CD8-positive, alpha-beta memory T cell (primary cell): ENCODE results near the gene MINDY4B. TPM values are rescaled to one million over a fixed set of nuclear protein-coding genes. Genes with fewer than 3 reads are reported as not detected.

Experiments used
- CTCF ChIA-PET: fragments of 350-600 bp; sonication (Branson Sonifier 250); formaldehyde crosslinking; loops from one replicate; lab custom pipeline; 2021; ENCODE audit warnings: antibody characterized with exemption; lab: Charles Lee
- POLR2A ChIA-PET: fragments of 350-600 bp; sonication (Branson Sonifier 250); formaldehyde crosslinking; loops from one replicate; lab custom pipeline; 2021; ENCODE audit warnings: antibody characterized with exemption; lab: Charles Lee
- DNase-seq, 5 donors: peaks; one replicate each; pipeline versions ENCODE4 v3.0.0 to v3.0.0-alpha.2; 2020 to 2022; ENCODE audit warnings: mixed read lengths in 1 of 5
- H3K27ac ChIP-seq: one replicate; pipeline ENCODE4 v1.7.0; 2013; ENCODE audit warnings: low read depth, mild to moderate bottlenecking, low read length, moderate library complexity
- H3K27me3 ChIP-seq: 2 replicates; pipeline ENCODE4 v1.7.0; 2013; ENCODE audit warnings: low read length, mild to moderate bottlenecking; ENCODE audit not compliant: insufficient read depth, poor library complexity, severe bottlenecking
- H3K36me3 ChIP-seq: 2 replicates; pipeline ENCODE4 v1.7.0; 2013; ENCODE audit warnings: mild to moderate bottlenecking, low read length, moderate library complexity; ENCODE audit not compliant: insufficient read depth
- H3K4me1 ChIP-seq: 2 replicates; pipeline ENCODE4 v1.7.0; 2013; ENCODE audit warnings: mild to moderate bottlenecking, low read length, moderate library complexity; ENCODE audit not compliant: insufficient read depth
- H3K4me3 ChIP-seq: 2 replicates; pipeline ENCODE4 v1.7.0; 2013; ENCODE audit warnings: mild to moderate bottlenecking, low read length
- H3K9me3 ChIP-seq: 2 replicates; pipeline ENCODE4 v1.7.0; 2013; ENCODE audit warnings: mild to moderate bottlenecking, low read length
- H3K27ac Mint-ChIP-seq, 8 donors: one replicate each; pipeline ENCODE4 v1.8.0; 2020 to 2021; ENCODE audit warnings: mixed read lengths in 8 of 8, mild to moderate bottlenecking in 6 of 8, inconsistent platforms in 3 of 8, moderate library complexity in 3 of 8
- H3K27me3 Mint-ChIP-seq, 2 donors: one replicate each; pipeline ENCODE4 v1.8.0; 2020 to 2021; ENCODE audit warnings: mixed read lengths in 2 of 2, mild to moderate bottlenecking in 1 of 2, moderate library complexity in 1 of 2
- H3K36me3 Mint-ChIP-seq, 3 donors: one replicate each; pipeline ENCODE4 v1.8.0; 2020 to 2021; ENCODE audit warnings: mixed read lengths in 3 of 3, inconsistent platforms in 1 of 3, mild to moderate bottlenecking in 1 of 3
- H3K4me1 Mint-ChIP-seq, 3 donors: one replicate each; pipeline ENCODE4 v1.8.0; 2020 to 2021; ENCODE audit warnings: mixed read lengths in 3 of 3, inconsistent platforms in 1 of 3, mild to moderate bottlenecking in 1 of 3
- H3K4me3 Mint-ChIP-seq, 7 donors: one replicate each; pipeline ENCODE4 v1.8.0; 2020 to 2021; ENCODE audit warnings: mixed read lengths in 7 of 7, mild to moderate bottlenecking in 6 of 7, moderate library complexity in 4 of 7, inconsistent platforms in 2 of 7
- H3K9me3 Mint-ChIP-seq, 5 donors: one replicate each; pipeline ENCODE4 v1.8.0; 2020 to 2022; ENCODE audit warnings: mixed read lengths in 5 of 5, mild to moderate bottlenecking in 3 of 5, moderate library complexity in 2 of 5, inconsistent platforms in 1 of 5
- polyA plus RNA-seq: library from polyadenylated mRNA; unstranded; fragments of 300-500 nt; fragmentation: Illumina TruSeq; gene quantifications from one replicate; pipeline ENCODE4 v1.2.3, GENCODE V29; 2021
- total RNA-seq, 2 experiments: library from RNA; stranded (reverse); gene quantifications; one replicate each; pipeline ENCODE4 v1.2.3, GENCODE V29; 2021

Gene MINDY4B
- not detected for total RNA-seq
- polyA plus RNA-seq: not detected

- no peak within 1 kb of the TSS for H3K4me3 Mint-ChIP-seq
- CTCF ChIA-PET: no interaction called here
- DNase-seq: no peak
- Histone ChIP-seq H3K4me1 (no peaks in the 10 kb centered on the region), H3K9me3 (no peaks in the 10 kb centered on the region), H3K4me3 (no peak within 1 kb of the TSS), H3K27me3 (no peaks in the 10 kb centered on the region), H3K27ac (no peak within 1 kb of the TSS), H3K36me3 (no peaks in the 10 kb centered on the region)
- no peaks in the 10 kb centered on the region for H3K9me3 Mint-ChIP-seq
- no peaks in the 10 kb centered on the region for H3K4me1 Mint-ChIP-seq
- peaks cover 14 to 42% of the 10 kb centered on the region in 2 donors for H3K27me3 Mint-ChIP-seq
- H3K36me3 Mint-ChIP-seq: no peaks in the 10 kb centered on the region
- no peak within 1 kb of the TSS for H3K27ac Mint-ChIP-seq
- POLR2A ChIA-PET: no interaction called here
These were observed at the start of gene MINDY4B for GRCh38 chr3:150905339-150905738. Gene MINDY4B (minus strand): TSS chr3:150905439. CDS start chr3:150905439, 0 bp downstream.

GRCh38 chr3:150951923-150952322, 46.7 kb upstream of the MINDY4B start:
- Mint-ChIP-seq H3K27me3 (peaks cover 11 to 19% of the 10 kb centered on the region in 2 donors), H3K4me1 (no peaks in the 10 kb centered on the region), H3K36me3 (no peaks in the 10 kb centered on the region), H3K27ac (no peak overlapping the region), H3K9me3 (peaks cover 0 to 2% (median 0%) of the 10 kb centered on the region in 5 donors), H3K4me3 (no peak overlapping the region)
- H3K27ac ChIP-seq: no peak overlapping the region
- H3K4me3 ChIP-seq: no peak overlapping the region
- POLR2A ChIA-PET: no interaction called here
- H3K4me1 ChIP-seq: no peaks in the 10 kb centered on the region
- DNase-seq: no peak
- no peaks in the 10 kb centered on the region for H3K27me3 ChIP-seq
- H3K9me3 ChIP-seq: no peaks in the 10 kb centered on the region
- H3K36me3 ChIP-seq: no peaks in the 10 kb centered on the region
- CTCF ChIA-PET: no interaction called here

- H3K36me3 ChIP-seq: no peaks in the 10 kb centered on the region
- CTCF ChIA-PET: no interaction called here
- DNase-seq: no peak
- H3K4me1 ChIP-seq: no peaks in the 10 kb centered on the region
- no peak overlapping the region for H3K4me3 Mint-ChIP-seq
- no peaks in the 10 kb centered on the region for H3K9me3 Mint-ChIP-seq
- POLR2A ChIA-PET: no interaction called here
- no peak overlapping the region for H3K27ac ChIP-seq
- H3K9me3 ChIP-seq: no peaks in the 10 kb centered on the region
- H3K27me3 ChIP-seq: no peaks in the 10 kb centered on the region
- H3K36me3 Mint-ChIP-seq: no peaks in the 10 kb centered on the region
- no peak overlapping the region for H3K27ac Mint-ChIP-seq
- H3K4me3 ChIP-seq: no peak overlapping the region
- H3K4me1 Mint-ChIP-seq: no peaks in the 10 kb centered on the region
- peaks cover 28 to 49% of the 10 kb centered on the region in 2 donors for H3K27me3 Mint-ChIP-seq
These were observed 40.2 kb upstream of the MINDY4B start for GRCh38 chr3:150945226-150946032.

DNA sequence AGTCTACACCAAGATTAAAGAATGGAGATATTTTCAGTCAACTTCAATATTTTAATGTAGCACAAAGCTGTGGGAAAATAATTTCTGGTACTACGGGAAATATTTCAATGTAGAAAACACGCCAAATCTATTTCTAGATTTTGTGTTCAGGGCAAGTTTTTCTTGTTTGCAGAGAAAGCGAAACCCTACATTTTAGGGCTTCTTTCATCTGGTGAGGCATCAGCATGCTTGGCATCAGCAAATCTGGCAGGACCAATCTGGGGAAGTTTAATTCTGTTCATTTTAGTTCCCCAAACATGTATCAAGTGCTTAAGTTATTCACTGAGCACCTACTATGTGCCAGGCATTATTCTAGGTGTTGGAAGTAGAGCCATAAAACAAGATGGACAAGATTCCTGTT, 37.0 kb upstream of the MINDY4B start:
- Mint-ChIP-seq H3K27ac (no peak overlapping the region), H3K9me3 (peaks cover 0 to 2% (median 0%) of the 10 kb centered on the region in 5 donors), H3K36me3 (no peaks in the 10 kb centered on the region), H3K27me3 (peaks cover 22 to 63% of the 10 kb centered on the region in 2 donors), H3K4me3 (no peak overlapping the region), H3K4me1 (no peaks in the 10 kb centered on the region)
- Histone ChIP-seq H3K27me3 (no peaks in the 10 kb centered on the region), H3K9me3 (no peaks in the 10 kb centered on the region), H3K4me3 (no peak overlapping the region), H3K36me3 (no peaks in the 10 kb centered on the region), H3K4me1 (no peaks in the 10 kb centered on the region), H3K27ac (no peak overlapping the region)
- POLR2A ChIA-PET: no interaction called here
- DNase-seq: no peak
- CTCF ChIA-PET: no interaction called here

GRCh38 chr3:150936693-150937092, 31.5 kb upstream of the MINDY4B start:
- POLR2A ChIA-PET: no interaction called here
- Histone ChIP-seq H3K27me3 (no peaks in the 10 kb centered on the region), H3K36me3 (no peaks in the 10 kb centered on the region), H3K9me3 (no peaks in the 10 kb centered on the region), H3K4me3 (no peak overlapping the region), H3K4me1 (no peaks in the 10 kb centered on the region), H3K27ac (no peak overlapping the region)
- CTCF ChIA-PET: no interaction called here
- no peak overlapping the region for H3K27ac Mint-ChIP-seq
- no peak for DNase-seq
- no peaks in the 10 kb centered on the region for H3K4me1 Mint-ChIP-seq
- no peaks in the 10 kb centered on the region for H3K36me3 Mint-ChIP-seq
- peaks cover 0 to 2% (median 0%) of the 10 kb centered on the region in 5 donors for H3K9me3 Mint-ChIP-seq
- no peak overlapping the region for H3K4me3 Mint-ChIP-seq
- peaks cover 8 to 39% of the 10 kb centered on the region in 2 donors for H3K27me3 Mint-ChIP-seq

DNA sequence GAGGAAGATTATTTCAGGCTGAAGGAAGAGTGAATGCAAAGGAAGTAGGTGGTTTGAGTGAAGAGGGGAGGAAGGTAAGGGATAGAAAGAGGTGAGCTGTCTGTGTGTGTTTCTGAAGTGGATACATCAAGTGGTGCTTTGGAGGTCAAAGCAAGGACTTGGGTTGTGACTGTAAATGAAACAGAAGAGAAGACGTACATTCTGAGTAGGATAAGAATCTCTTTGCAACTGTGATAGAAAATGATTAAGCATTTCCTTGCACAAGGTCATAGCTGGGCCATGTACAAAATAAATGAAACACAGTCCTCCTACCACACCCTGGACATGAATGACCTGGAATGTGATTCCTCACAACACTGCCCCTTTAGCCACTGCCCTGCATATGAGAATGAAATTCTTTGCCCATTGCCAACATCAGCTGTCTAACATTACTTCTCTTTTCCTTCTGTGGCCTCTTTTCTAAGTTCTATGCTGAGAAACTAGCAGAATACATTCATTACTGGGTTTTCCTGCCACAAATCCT, 28.3 kb upstream of the MINDY4B start:
- CTCF ChIA-PET: no interaction called here

DNA sequence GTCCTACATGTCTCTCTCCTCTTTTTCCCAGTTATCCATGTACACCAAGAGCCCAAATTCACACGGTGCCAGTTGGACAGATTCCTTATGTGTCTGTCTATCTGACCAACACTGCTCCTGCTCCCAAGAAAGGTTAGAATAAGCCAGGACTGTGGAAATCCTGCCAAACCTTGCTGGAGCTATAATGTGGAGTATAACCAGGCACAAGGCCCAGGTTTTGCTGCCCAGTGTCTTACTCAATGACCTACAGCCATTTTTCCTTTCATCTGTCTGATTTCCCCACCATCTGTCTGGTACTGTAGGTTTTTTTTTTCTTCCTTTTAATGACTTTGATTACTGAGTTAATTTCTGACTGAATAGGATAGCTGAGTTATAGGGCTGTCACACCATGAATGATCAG, 26.5 kb upstream of the MINDY4B start:
- Histone ChIP-seq H3K9me3 (no peaks in the 10 kb centered on the region), H3K27me3 (peaks cover 4% of the 10 kb centered on the region), H3K36me3 (no peaks in the 10 kb centered on the region), H3K4me3 (no peak overlapping the region), H3K27ac (no peak overlapping the region), H3K4me1 (no peaks in the 10 kb centered on the region)
- DNase-seq: no peak
- Mint-ChIP-seq H3K27me3 (peaks cover 5 to 23% of the 10 kb centered on the region in 2 donors), H3K36me3 (no peaks in the 10 kb centered on the region), H3K27ac (peak overlapping the region in 1 of 8 donors; percentile 1), H3K4me1 (no peaks in the 10 kb centered on the region), H3K4me3 (no peak overlapping the region), H3K9me3 (no peaks in the 10 kb centered on the region)
- POLR2A ChIA-PET: no interaction called here
- CTCF ChIA-PET: no interaction called here

More for the DNA sequence above, 28.3 kb upstream of the MINDY4B start:
- POLR2A ChIA-PET: no interaction called here
- Mint-ChIP-seq H3K27ac (no peak overlapping the region), H3K4me3 (no peak overlapping the region), H3K4me1 (no peaks in the 10 kb centered on the region), H3K27me3 (peaks cover 8 to 35% of the 10 kb centered on the region in 2 donors), H3K36me3 (no peaks in the 10 kb centered on the region), H3K9me3 (peaks cover 0 to 2% (median 0%) of the 10 kb centered on the region in 5 donors)
- H3K4me3 ChIP-seq: no peak overlapping the region
- H3K9me3 ChIP-seq: no peaks in the 10 kb centered on the region
- DNase-seq: no peak
- H3K36me3 ChIP-seq: no peaks in the 10 kb centered on the region
- H3K27ac ChIP-seq: no peak overlapping the region
- no peaks in the 10 kb centered on the region for H3K4me1 ChIP-seq
- H3K27me3 ChIP-seq: peaks cover 4% of the 10 kb centered on the region

DNA sequence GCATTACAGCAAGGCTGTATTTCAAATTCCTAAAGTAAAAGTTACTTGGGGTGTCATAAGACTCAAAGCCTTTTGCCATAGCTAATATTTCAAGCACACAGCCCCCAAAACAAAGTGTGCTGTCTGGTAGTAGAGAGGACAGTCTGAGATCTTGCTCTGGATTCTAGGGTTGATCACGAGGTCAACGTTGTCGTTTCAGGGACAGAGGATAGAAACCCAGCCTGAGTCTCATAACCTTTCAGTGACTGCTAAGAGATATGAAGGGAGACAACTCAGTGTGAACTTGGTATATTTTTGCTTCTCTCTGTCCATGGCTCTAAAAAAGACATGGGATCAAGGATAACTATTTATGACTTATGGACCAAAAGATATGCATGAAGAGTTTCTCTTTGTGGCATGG, 25.6 kb upstream of the MINDY4B start:
- no peaks in the 10 kb centered on the region for H3K9me3 Mint-ChIP-seq
- peaks cover 4% of the 10 kb centered on the region for H3K27me3 ChIP-seq
- no peak overlapping the region for H3K4me3 Mint-ChIP-seq
- ChIA-PET POLR2A (no interaction called here), CTCF (interaction anchor here (0.9 kb wide), 1 partner anchor 10 kb away, joined by 3 read pairs; no protein-coding TSS in a partner anchor)
- H3K27ac Mint-ChIP-seq: no peak overlapping the region
- no peak overlapping the region for H3K27ac ChIP-seq
- DNase-seq: no peak
- H3K36me3 Mint-ChIP-seq: no peaks in the 10 kb centered on the region
- no peak overlapping the region for H3K4me3 ChIP-seq
- H3K4me1 ChIP-seq: no peaks in the 10 kb centered on the region
- H3K4me1 Mint-ChIP-seq: peaks cover under 1 to 3% (median 2%) of the 10 kb centered on the region in 3 donors
- H3K36me3 ChIP-seq: no peaks in the 10 kb centered on the region
- no peaks in the 10 kb centered on the region for H3K9me3 ChIP-seq
- peaks cover 4 to 19% of the 10 kb centered on the region in 2 donors for H3K27me3 Mint-ChIP-seq
